Transverse colon (tissue), 4 donors: ENCODE measurements around the gene LRG1. TPM values are rescaled to one million over a fixed set of nuclear protein-coding genes. Genes with fewer than 3 reads are reported as not detected.

Source experiments
- DNase-seq: peaks from one replicate; pipeline ENCODE4 v3.0.0-alpha.2; 2019
- H3K27ac ChIP-seq, 4 donors: fragments of 200-600 bp; sonication (generic); 2 replicates each; pipeline ENCODE4 v1.5.1; 2016 to 2018; ENCODE audit warnings: inconsistent platforms in 4 of 4
- H3K27me3 ChIP-seq: fragments of 200-600 bp; sonication (generic); 2 replicates; pipeline ENCODE4 v1.5.1; 2017; ENCODE audit warnings: inconsistent platforms
- H3K36me3 ChIP-seq, 4 donors: fragments of 200-600 bp; sonication (generic); 2 replicates each; pipeline ENCODE4 v1.5.1; 2017 to 2019; ENCODE audit warnings: inconsistent platforms in 4 of 4
- H3K4me1 ChIP-seq, 4 donors: fragments of 200-600 bp; sonication (generic); 2 replicates each; pipeline ENCODE4 v1.5.1; 2017 to 2020; ENCODE audit warnings: inconsistent platforms in 4 of 4
- H3K4me3 ChIP-seq, 4 donors: fragments of 200-600 bp; sonication (generic); 1 replicate in 1 of 4; 2 replicates in 3 of 4; pipeline versions ENCODE4 v1.5.1 to v1.6.1; 2017 to 2019; ENCODE audit warnings: inconsistent platforms in 4 of 4
- H3K9me3 ChIP-seq, 2 donors: fragments of 200-600 bp; sonication (generic); 2 replicates each; pipeline ENCODE4 v1.5.1; 2017 to 2019; ENCODE audit warnings: inconsistent platforms in 2 of 2
- EP300 ChIP-seq: sonication (generic); formaldehyde crosslinking; IDR thresholded peaks from one replicate; pipeline ENCODE4 v1.6.1; 2017; ENCODE audit warnings: antibody characterized with exemption, low read depth
- POLR2A ChIP-seq: fragments of 450-650 bp; IDR thresholded peaks from one replicate; pipeline ENCODE4 v1.6.1; 2016; ENCODE audit warnings: antibody characterized with exemption, mild to moderate bottlenecking, moderate library complexity
- POLR2AphosphoS5 ChIP-seq, 3 donors: sonication (generic); formaldehyde crosslinking; IDR thresholded peaks; one replicate each; pipeline ENCODE4 v1.6.1; 2016; ENCODE audit warnings: antibody characterized with exemption in 3 of 3
- WGBS, 2 donors: methylation state at CpG; one replicate each; pipeline ENCODE4 v1.1.5; 2018; ENCODE audit warnings: low coverage in 1 of 2; 5-methylcytosine and 5-hydroxymethylcytosine counted together
- in situ Hi-C, 4 donors: fragments of 200-750 bp; cut with MboI; loops; one replicate each; pipeline versions ENCODE4 v1.15.0 to v1.15.1; 2017; ENCODE audit warnings: low sequenced_read_pairs in 3 of 4, low pct_ligation_motif_present in 1 of 4, low pct_unique_long_range_greater_than_20kb in 1 of 4
- intact Hi-C: fragments of 100-400 bp; cut with DNase I; formaldehyde crosslinking; loops from one replicate; pipeline ENCODE4 v1.15.1; 2023; ENCODE audit warnings: low total_unique reads
- total RNA-seq, 4 donors: library from RNA; depleted of rRNA; stranded (reverse); fragments of >200 nt; gene quantifications; one replicate each; pipeline ENCODE4 v1.1.0, GENCODE V29; 2016
- TF ChIP-seq, protein P1 (sequence below), 5 experiments: fragments of 200-600 bp in 3 of 5; fragments of 450-650 bp in 2 of 5; sonication (generic) in 3 of 5; IDR thresholded peaks; 1 replicate in 2 of 5; 2 replicates in 3 of 5; pipeline ENCODE4 v1.5.1; 2016 to 2017; ENCODE audit warnings: antibody characterized with exemption in 5 of 5, inconsistent platforms in 3 of 5, mild to moderate bottlenecking in 2 of 5, moderate library complexity in 1 of 5

The LRG1 gene
- total RNA-seq, 4 donors from 2014 or later = 1.9 to 18.1 (median 14.4) TPM

DNA sequence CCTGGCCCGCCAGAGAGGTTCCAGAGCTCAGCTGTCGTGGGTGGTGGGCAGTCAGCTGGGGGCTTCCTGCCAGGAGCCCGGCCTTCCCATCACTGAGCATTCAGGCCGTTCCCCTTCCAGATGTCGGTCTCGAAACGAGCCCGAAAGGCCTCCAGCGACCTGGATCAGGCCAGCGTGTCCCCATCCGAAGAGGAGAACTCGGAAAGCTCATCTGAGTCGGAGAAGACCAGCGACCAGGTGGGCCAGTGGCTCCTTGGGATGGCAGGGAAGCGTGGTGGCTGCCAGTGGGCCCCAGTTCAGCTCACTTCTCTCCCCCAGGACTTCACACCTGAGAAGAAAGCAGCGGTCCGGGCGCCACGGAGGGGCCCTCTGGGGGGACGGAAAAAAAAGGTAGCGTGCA, 48.4 kb downstream of the LRG1 start:
- Histone ChIP-seq H3K36me3 (peaks cover 0 to 33% (median 16%) of the 10 kb centered on the region in 4 donors), H3K4me1 (no peaks in the 10 kb centered on the region), H3K9me3 (no peaks in the 10 kb centered on the region), H3K27me3 (no peaks in the 10 kb centered on the region), H3K27ac (no peak overlapping the region), H3K4me3 (no peak overlapping the region)
- in situ Hi-C loops = no loop called here
- no peak for DNase-seq
- intact Hi-C loops = no loop called here
- WGBS, 2 donors = 92% methylated on average over 21 of the region's 21 CpGs; no CpG with 5 or more reads in 1 of the 2 donors
- TF ChIP-seq POLR2AphosphoS5 (IDR thresholded peaks at IDR 0.05) = no peak
- TF ChIP-seq, protein P1, sequence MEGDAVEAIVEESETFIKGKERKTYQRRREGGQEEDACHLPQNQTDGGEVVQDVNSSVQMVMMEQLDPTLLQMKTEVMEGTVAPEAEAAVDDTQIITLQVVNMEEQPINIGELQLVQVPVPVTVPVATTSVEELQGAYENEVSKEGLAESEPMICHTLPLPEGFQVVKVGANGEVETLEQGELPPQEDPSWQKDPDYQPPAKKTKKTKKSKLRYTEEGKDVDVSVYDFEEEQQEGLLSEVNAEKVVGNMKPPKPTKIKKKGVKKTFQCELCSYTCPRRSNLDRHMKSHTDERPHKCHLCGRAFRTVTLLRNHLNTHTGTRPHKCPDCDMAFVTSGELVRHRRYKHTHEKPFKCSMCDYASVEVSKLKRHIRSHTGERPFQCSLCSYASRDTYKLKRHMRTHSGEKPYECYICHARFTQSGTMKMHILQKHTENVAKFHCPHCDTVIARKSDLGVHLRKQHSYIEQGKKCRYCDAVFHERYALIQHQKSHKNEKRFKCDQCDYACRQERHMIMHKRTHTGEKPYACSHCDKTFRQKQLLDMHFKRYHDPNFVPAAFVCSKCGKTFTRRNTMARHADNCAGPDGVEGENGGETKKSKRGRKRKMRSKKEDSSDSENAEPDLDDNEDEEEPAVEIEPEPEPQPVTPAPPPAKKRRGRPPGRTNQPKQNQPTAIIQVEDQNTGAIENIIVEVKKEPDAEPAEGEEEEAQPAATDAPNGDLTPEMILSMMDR (IDR thresholded peaks at IDR 0.05) = no peak

- DNase-seq = no peak
- Histone ChIP-seq H3K4me1 (no peaks in the 10 kb centered on the region), H3K4me3 (no peak overlapping the region), H3K9me3 (no peaks in the 10 kb centered on the region), H3K36me3 (peaks cover 0 to 25% (median 9%) of the 10 kb centered on the region in 4 donors), H3K27me3 (no peaks in the 10 kb centered on the region), H3K27ac (no peak overlapping the region)
- intact Hi-C loops (no loop called here), in situ Hi-C loops (no loop called here)
- TF ChIP-seq EP300 = no peak
- TF ChIP-seq, protein P1 (IDR thresholded peaks at IDR 0.05) = no peak
- no peak for TF ChIP-seq POLR2A
- no peak for TF ChIP-seq POLR2AphosphoS5 (IDR thresholded peaks at IDR 0.05)
- 88 to 96% methylated on average over 5 to 29 of the region's 29 CpGs for WGBS, 2 donors
Observed at GRCh38 chr19:4488496-4488895, 51.3 kb downstream of the LRG1 start.

DNA sequence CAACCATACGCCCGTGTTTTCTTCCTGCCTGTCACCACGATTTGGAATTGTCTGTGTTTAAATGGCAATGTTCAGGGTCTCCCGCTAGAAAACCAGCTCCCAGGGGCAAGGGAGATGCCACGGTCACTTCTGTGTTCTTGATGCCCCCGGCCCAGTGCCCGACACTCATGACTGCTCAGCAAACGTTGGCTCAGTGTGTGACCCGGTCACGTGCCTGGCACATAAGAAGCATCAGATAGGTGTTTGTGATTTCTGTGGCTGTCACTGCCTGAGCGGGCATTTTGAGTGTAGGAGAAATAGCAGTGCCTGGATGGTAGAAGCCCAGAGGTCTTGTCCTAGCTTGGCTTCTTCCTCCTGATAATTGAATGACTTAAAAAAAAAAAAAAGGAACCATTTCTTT, 52.3 kb downstream of the LRG1 start:
- no peaks in the 10 kb centered on the region for H3K9me3 ChIP-seq
- no peak overlapping the region for H3K4me3 ChIP-seq
- H3K36me3 ChIP-seq = peaks cover 0 to 28% (median 8%) of the 10 kb centered on the region in 4 donors
- DNase-seq = no peak
- in situ Hi-C loops = no loop called here
- H3K27ac ChIP-seq = no peak overlapping the region
- intact Hi-C loops = no loop called here
- H3K4me1 ChIP-seq = no peaks in the 10 kb centered on the region
- TF ChIP-seq POLR2A (no peak), EP300 (no peak), POLR2AphosphoS5 (IDR thresholded peaks at IDR 0.05) (no peak)
- TF ChIP-seq, protein P1 (IDR thresholded peaks at IDR 0.05) = no peak
- H3K27me3 ChIP-seq = no peaks in the 10 kb centered on the region
- 70 to 87% methylated on average over 2 to 11 of the region's 11 CpGs for WGBS, 2 donors

Other genes starting within 250 kb of the LRG1 start
- 1 to 10 TPM in 2 of 4 donors, not detected in 2; 3.8 to 4.8 TPM for gene TMIGD2, start 237.6 kb downstream of the LRG1 start, total RNA-seq
- 1 to 10 TPM in 2 of 4 donors, under 1 TPM in 1, not detected in 1; 0.68 to 2.9 (median 1.5) TPM for gene FSD1, start 235.4 kb downstream of the LRG1 start, total RNA-seq
- gene STAP2, start 201.2 kb downstream of the LRG1 start, total RNA-seq = 100 to 1,000 TPM; 146 to 680 (median 245) TPM
- 10 to 100 TPM; 16.5 to 96.5 (median 33.7) TPM for gene MPND, start 196.5 kb downstream of the LRG1 start, total RNA-seq
- gene SH3GL1, start 139.5 kb downstream of the LRG1 start, total RNA-seq = 10 to 100 TPM; 16.5 to 63.2 (median 34.2) TPM
- 10 to 100 TPM in 2 of 4 donors, 1 to 10 TPM in 2; 8.5 to 28.9 (median 11.1) TPM for gene CHAF1A, start 137.4 kb downstream of the LRG1 start, total RNA-seq
- 100 to 1,000 TPM in 2 of 4 donors, 10 to 100 TPM in 2; 72.2 to 314 (median 132) TPM for gene UBXN6, start 82.2 kb downstream of the LRG1 start, total RNA-seq
- gene HDGFL2, start 67.7 kb downstream of the LRG1 start, total RNA-seq = 10 to 100 TPM; 30.0 to 98.4 (median 38.9) TPM
- gene PLIN4, start 21.6 kb downstream of the LRG1 start, total RNA-seq = 10 to 100 TPM in 3 of 4 donors, 1 to 10 TPM in 1; 8.9 to 33.7 (median 22.2) TPM
- gene PLIN5, start 4.8 kb downstream of the LRG1 start, total RNA-seq = 1 to 10 TPM in 3 of 4 donors, not detected in 1; 2.7 to 6.7 (median 6.0) TPM
- 1 to 10 TPM in 3 of 4 donors, under 1 TPM in 1; 1.00 to 4.1 (median 1.7) TPM for gene SEMA6B, start 19.6 kb upstream of the LRG1 start, total RNA-seq
- 10 to 100 TPM in 1 of 4 donors, 1 to 10 TPM in 3; 4.5 to 12.0 (median 8.5) TPM for gene TNFAIP8L1, start 99.5 kb upstream of the LRG1 start, total RNA-seq
- 10 to 100 TPM in 2 of 4 donors, 1 to 10 TPM in 2; 3.6 to 44.5 (median 22.0) TPM for gene MYDGF, start 130.3 kb upstream of the LRG1 start, total RNA-seq
- gene DPP9, start 183.8 kb upstream of the LRG1 start, total RNA-seq = 100 to 1,000 TPM in 2 of 4 donors, 10 to 100 TPM in 2; 74.1 to 320 (median 103) TPM